Kidney (tissue), 14 donors: Measurements from ENCODE around the gene GAB2. TPM values are rescaled to one million over a fixed set of nuclear protein-coding genes. Genes with fewer than 3 reads are reported as not detected.
A peak's percentile ranks its signal among the peaks of the same experiment; 100 is the strongest.

Source experiments
- DNase-seq, 5 donors: peaks; one replicate each; pipeline ENCODE4 v3.0.0-alpha.2; 2013 to 2020
- FAIRE-seq: peaks from 2 replicates; lab custom pipeline; 2012; peaks lifted over from hg19 to GRCh38; lab: Jason Lieb, UNC
- H3K27ac ChIP-seq, 2 donors: one replicate each; pipeline ENCODE4 v1.7.0; 2013; ENCODE audit warnings: low read depth in 2 of 2, low read length in 2 of 2, inconsistent platforms in 1 of 2
- H3K27me3 ChIP-seq: one replicate; pipeline ENCODE4 v1.7.1; 2013; ENCODE audit warnings: low read length, inconsistent platforms; ENCODE audit not compliant: control insufficient read depth, insufficient read depth
- H3K36me3 ChIP-seq, 3 donors: one replicate each; pipeline versions ENCODE4 v1.7.0 to v1.7.1; 2013; ENCODE audit warnings: low read length in 3 of 3, control low read depth in 1 of 3, inconsistent platforms in 1 of 3; ENCODE audit not compliant: insufficient read depth in 3 of 3, control insufficient read depth in 2 of 3
- H3K4me1 ChIP-seq, 3 donors: one replicate each; pipeline versions ENCODE4 v1.7.0 to v1.7.1; 2013; ENCODE audit warnings: low read length in 3 of 3, inconsistent platforms in 1 of 3, low read depth in 1 of 3; ENCODE audit not compliant: control insufficient read depth in 2 of 3, insufficient read depth in 2 of 3
- H3K4me3 ChIP-seq, 3 donors: one replicate each; pipeline versions ENCODE4 v1.7.0 to v1.8.1; 2013; ENCODE audit warnings: low read length in 3 of 3, control low read depth in 1 of 3, inconsistent platforms in 1 of 3
- H3K9ac ChIP-seq, 3 donors: one replicate each; pipeline versions ENCODE4 v1.7.0 to v1.7.1; 2013; ENCODE audit warnings: low read length in 3 of 3, control low read depth in 1 of 3, inconsistent platforms in 1 of 3
- H3K9me3 ChIP-seq, 3 donors: one replicate each; pipeline versions ENCODE4 v1.7.0 to v1.7.1; 2013; ENCODE audit warnings: low read length in 3 of 3, control low read depth in 1 of 3, inconsistent platforms in 1 of 3; ENCODE audit not compliant: control insufficient read depth in 2 of 3, insufficient read depth in 1 of 3
- intact Hi-C: fragments of 100-400 bp; cut with DNase I; formaldehyde crosslinking; loops from one replicate; pipeline ENCODE4 v1.11.1; 2022
- polyA plus RNA-seq: library from polyadenylated mRNA; stranded (reverse); fragments of 350-450 nt; fragmentation: Illumina TruSeq; extraction: RNeasy Lipid Tissue Mini Kit (QIAGEN cat#74804); gene quantifications from one replicate; pipeline ENCODE4 v1.2.3, GENCODE V29; 2014; ENCODE audit warnings: low read depth, low replicate concordance; ENCODE audit not compliant: insufficient read depth
- total RNA-seq: library from RNA; stranded (reverse); fragmentation: NEBNext Ultra II Directional; extraction: Animal tissue kit (Norgen Biotek cat#: 25700); gene quantifications from one replicate; pipeline ENCODE4 v1.2.1, GENCODE V29; 2021
- TF ChIP-seq, protein P1 (sequence below): IDR thresholded peaks from 3 replicates; pipeline ENCODE4 v1.5.1; 2012; ENCODE audit warnings: mild to moderate bottlenecking, moderate library complexity, borderline replicate concordance; ENCODE audit not compliant: insufficient read depth; ENCODE audit errors: extremely low read depth
- donor health status: control.
- donor health status: control.
- donor health status: control.
- donor health status: control.
- donor health status: control.
- donor health status: DM: yes; HTN: yes; CAD: no.
- donor health status: Normal renal cell carcinoma (clear cell type).

The GAB2 gene
- total and polyA plus RNA-seq, 2 donors from 2014 or later: 3.3 to 23.6 TPM

DNA sequence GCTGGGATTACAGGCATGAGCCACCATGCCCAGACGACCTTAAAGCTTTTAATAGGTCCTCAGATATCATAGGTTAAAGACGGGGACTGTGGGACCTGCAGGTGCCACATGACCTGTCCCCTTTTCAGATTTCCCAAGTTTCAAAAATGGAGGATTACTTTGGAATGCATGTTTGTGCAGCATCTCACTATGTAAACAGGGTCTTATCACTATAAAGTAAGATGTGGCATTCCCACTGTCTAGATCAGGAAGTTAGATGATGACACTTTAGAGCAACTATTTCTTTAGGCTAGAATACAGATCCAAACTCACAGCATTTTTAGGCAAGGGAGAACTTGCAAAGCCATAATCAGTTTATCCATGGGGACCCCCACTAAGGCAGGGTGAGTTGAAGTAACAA is 136.1 kb downstream of the GAB2 start:
- Histone ChIP-seq H3K4me1 (peaks cover 0 to 5% (median 4%) of the 10 kb centered on the region in 3 donors), H3K4me3 (no peak overlapping the region), H3K36me3 (no peaks in the 10 kb centered on the region), H3K9ac (no peak overlapping the region), H3K27me3 (no peaks in the 10 kb centered on the region), H3K9me3 (no peaks in the 10 kb centered on the region), H3K27ac (no peak overlapping the region)
- TF ChIP-seq, protein P1, sequence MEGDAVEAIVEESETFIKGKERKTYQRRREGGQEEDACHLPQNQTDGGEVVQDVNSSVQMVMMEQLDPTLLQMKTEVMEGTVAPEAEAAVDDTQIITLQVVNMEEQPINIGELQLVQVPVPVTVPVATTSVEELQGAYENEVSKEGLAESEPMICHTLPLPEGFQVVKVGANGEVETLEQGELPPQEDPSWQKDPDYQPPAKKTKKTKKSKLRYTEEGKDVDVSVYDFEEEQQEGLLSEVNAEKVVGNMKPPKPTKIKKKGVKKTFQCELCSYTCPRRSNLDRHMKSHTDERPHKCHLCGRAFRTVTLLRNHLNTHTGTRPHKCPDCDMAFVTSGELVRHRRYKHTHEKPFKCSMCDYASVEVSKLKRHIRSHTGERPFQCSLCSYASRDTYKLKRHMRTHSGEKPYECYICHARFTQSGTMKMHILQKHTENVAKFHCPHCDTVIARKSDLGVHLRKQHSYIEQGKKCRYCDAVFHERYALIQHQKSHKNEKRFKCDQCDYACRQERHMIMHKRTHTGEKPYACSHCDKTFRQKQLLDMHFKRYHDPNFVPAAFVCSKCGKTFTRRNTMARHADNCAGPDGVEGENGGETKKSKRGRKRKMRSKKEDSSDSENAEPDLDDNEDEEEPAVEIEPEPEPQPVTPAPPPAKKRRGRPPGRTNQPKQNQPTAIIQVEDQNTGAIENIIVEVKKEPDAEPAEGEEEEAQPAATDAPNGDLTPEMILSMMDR: no peak
- FAIRE-seq (no peak), DNase-seq (no peak)
- intact Hi-C loops: no loop called here

DNA sequence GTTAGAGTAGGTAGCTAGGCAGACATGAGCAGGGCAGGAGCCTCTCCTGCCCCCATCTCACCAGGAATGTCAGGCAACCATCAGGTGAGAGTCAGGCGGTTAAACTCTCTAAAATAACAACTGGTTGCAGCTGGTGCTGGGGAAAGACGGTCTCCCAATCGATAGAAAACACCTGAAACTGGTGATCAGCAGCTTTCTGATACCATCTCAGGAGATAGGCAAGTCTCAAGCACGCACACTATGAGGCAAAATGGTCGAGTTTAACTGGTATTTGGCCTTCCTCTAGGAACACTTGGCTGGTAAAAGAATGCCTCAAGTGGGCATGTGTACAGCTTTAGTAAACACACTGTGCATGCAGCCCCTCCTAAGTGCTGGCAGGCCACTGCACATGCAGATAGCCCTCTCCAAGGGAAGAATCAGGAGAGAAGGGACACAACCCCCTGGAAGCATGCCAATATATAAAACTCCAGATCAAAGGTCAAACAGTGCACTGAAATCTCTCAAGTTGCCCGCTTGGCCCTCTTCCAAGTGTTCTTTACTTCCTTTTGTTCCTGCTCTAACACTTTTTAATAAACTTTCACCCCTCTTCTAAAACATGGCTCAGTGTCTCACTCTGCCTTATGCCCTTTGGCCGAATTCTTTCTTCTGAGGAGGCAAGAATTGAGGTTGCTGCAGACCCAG is 140.2 kb downstream of the GAB2 start:
- TF ChIP-seq, protein P1: no peak
- Histone ChIP-seq H3K4me3 (no peak overlapping the region), H3K27me3 (no peaks in the 10 kb centered on the region), H3K4me1 (peaks cover 0 to 5% (median 4%) of the 10 kb centered on the region in 3 donors), H3K36me3 (no peaks in the 10 kb centered on the region), H3K9me3 (peaks cover 0 to 7% (median 0%) of the 10 kb centered on the region in 3 donors), H3K27ac (peak overlapping the region; percentile 26 to 69), H3K9ac (no peak overlapping the region)
- intact Hi-C loops: no loop called here
- peak in 3 of 5 donors; percentile 28 to 70 (median 48) for DNase-seq
- peak; percentile 3 for FAIRE-seq

DNA sequence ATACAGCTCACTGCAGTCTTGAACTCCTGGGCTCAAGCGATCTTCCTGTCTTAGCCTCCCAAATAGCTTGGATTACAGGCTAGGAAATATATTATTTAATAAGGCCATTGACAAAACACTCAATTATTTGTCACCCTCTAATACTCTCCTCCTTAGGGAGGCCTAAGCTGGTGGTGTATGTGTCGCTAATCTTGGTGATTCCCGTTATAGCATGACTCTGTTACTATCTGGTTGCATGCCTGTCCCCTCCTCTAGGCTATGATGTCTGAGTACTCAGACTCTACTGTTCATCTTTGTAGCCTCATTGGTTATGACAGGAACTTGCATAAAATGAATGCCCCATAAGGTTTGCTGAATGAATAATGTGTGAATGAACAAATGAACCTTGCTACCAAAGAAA is 141.3 kb downstream of the GAB2 start:
- H3K36me3 ChIP-seq: no peaks in the 10 kb centered on the region
- H3K27ac ChIP-seq: no peak overlapping the region
- H3K4me3 ChIP-seq: no peak overlapping the region
- TF ChIP-seq, protein P1: no peak
- no peaks in the 10 kb centered on the region for H3K27me3 ChIP-seq
- H3K9me3 ChIP-seq: peaks cover 0 to 7% (median 0%) of the 10 kb centered on the region in 3 donors
- no peak overlapping the region for H3K9ac ChIP-seq
- intact Hi-C loops: no loop called here
- H3K4me1 ChIP-seq: peaks cover 0 to 5% (median 4%) of the 10 kb centered on the region in 3 donors
- DNase-seq (no peak), FAIRE-seq (no peak)
